Daoy (cell line): ENCODE results near the gene CWC27. TPM values are rescaled to one million over a fixed set of nuclear protein-coding genes. Genes with fewer than 3 reads are reported as not detected.

Source experiments
- DNase-seq: peaks from one replicate; pipeline ENCODE4 v3.0.0-alpha.2; 2015; ENCODE audit warnings: low read depth
- total RNA-seq: library from RNA; depleted of rRNA; stranded (reverse); fragments of >200 nt; shearing (Covaris generic); gene quantifications from 2 replicates; pipeline ENCODE4 v1.2.3, GENCODE V29; 2014

Gene CWC27
- total RNA-seq, 1 experiment from 2014 or later: 21.6 TPM

DNA sequence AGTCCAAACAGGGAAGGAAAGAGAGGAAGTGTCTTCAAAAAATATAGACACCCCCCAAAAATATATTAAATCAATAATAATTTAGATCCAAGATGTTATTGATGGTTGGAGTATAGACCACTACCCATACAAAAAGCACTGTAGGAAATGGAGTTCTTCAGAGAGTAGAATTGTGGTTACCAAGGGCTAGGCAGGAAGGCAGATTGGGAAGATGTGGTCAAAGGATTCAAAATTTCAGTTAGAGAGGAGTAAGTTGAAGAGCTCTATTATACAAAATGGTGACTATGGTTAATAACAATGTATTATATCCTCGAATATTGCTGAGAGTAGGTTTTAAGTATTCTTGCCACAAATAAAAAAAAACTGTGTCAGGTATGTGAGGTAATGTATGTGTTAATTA lies 149.4 kb downstream of the CWC27 start:
- no peak for DNase-seq

DNA sequence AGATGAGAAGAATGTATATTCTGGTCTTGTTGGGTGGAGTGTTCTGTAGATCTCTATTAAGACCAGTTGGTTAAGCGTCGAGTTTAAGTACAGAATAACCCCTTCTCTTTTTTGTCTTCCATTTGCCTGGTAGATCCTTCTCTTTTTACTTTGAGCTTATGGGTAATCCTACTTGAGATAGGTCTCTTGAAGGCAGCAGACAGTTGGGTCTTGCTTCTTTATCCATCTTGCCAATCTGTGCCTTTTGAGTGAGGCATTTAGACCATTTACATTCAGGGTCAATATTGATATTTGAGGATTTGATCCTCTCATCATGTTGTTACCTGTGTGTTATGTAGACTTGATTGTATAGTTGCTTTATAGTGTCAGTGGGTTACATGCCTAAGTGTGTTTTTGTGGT lies 152.7 kb downstream of the CWC27 start:
- DNase-seq: no peak

DNA sequence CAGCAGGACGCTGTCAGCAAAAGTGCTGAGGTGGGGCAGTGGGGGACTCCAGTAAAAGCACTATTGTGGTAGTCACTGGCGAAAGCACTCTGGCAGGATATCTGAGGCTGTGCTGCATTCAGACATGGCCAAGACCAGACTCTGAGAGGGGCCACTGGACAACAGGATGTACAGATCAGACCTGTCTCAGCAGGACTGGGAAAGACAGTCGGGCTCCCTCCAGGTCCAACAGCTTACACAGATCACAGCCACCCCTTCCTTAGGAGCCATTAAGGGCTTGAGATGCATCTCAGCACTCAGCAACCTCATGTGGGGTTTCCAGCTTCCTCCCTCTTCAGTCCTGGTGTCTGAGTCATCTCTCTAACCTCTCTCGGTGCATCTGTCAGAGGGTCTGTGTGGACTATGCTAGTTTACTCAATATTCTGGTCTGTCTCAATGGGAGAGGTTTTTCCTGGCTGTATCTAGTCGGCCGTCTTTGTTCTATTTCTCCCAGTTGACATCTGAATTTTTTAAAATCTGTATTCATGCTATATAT lies 154.5 kb downstream of the CWC27 start:
- peak; percentile 63 for DNase-seq

DNA sequence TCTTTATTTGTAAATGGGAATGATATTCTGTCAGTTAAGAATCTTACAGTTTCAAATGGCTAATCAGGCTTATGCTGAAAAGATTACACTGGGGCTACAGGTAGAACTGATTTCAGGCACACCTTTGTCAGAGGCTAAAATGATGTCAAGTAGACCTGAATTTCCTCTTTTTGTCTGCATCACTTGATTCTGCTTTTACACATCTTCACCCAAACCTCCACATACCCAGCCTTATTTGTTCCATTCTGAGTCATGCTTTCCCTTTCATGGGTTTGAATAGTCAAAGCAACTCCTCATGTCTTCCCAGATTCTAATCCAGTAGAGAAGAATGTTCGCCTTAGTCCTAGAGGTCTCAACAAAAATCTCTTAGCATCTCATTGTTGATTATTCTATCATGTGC lies 156.4 kb downstream of the CWC27 start:
- DNase-seq: no peak

- DNase-seq: no peak
Measured at GRCh38 chr5:64929833-64930232, 161.1 kb downstream of the CWC27 start.

- no peak for DNase-seq
Measured at GRCh38 chr5:64930672-64931318, 162.1 kb downstream of the CWC27 start.

GRCh38 chr5:64939422-64939771 lies 170.7 kb downstream of the CWC27 start:
- DNase-seq: peak; percentile 3

GRCh38 chr5:64939772-64940510 lies 171.2 kb downstream of the CWC27 start:
- peak; percentile 81 for DNase-seq

DNA sequence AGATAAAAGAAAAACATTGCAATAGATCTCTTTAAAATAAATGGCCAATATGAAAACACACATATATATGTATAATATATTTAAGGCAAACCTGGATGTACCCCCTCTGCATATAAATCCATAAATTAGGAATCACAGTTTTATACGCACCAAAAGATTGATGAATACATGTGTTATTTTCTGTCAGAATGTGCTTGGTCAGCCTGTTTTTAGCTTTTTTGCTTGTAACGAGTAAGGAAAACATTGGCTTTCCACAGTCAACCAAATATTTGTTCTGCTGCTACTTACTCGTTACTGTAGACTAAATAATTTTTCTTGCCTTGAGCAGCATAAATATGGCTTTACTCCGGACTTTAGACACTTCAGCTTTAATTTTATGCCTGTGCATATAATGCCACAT lies 173.7 kb downstream of the CWC27 start:
- DNase-seq: no peak

DNA sequence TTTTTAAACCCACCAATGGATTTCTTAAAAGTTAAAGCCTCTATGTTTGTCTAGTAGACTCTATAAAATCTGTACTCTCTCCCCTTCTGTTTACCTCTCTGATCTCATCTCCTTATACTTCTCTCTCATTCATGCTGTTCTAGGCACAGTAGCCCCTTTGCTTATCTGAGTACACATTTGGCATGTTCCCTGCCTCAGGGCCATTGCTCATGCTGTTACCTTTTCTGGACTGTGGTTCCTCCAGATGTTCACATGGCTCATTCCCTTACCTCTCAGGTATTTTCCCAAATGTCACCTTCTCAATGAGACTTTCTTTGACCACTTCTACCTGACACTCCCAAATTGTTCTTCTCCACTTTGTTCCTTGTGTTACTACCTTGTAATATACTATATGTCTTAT lies 176.1 kb downstream of the CWC27 start:
- DNase-seq: no peak

GRCh38 chr5:64947031-64947430 lies 178.3 kb downstream of the CWC27 start:
- DNase-seq: peak; percentile 44

- no peak for DNase-seq
Measured at GRCh38 chr5:64947801-64948200, 179.1 kb downstream of the CWC27 start.

- peak; percentile 2 for DNase-seq
Measured at GRCh38 chr5:64949331-64949730, 180.6 kb downstream of the CWC27 start.

GRCh38 chr5:64952951-64953673 lies 184.4 kb downstream of the CWC27 start:
- DNase-seq: no peak

GRCh38 chr5:64954518-64954917 lies 185.8 kb downstream of the CWC27 start:
- no peak for DNase-seq

DNA sequence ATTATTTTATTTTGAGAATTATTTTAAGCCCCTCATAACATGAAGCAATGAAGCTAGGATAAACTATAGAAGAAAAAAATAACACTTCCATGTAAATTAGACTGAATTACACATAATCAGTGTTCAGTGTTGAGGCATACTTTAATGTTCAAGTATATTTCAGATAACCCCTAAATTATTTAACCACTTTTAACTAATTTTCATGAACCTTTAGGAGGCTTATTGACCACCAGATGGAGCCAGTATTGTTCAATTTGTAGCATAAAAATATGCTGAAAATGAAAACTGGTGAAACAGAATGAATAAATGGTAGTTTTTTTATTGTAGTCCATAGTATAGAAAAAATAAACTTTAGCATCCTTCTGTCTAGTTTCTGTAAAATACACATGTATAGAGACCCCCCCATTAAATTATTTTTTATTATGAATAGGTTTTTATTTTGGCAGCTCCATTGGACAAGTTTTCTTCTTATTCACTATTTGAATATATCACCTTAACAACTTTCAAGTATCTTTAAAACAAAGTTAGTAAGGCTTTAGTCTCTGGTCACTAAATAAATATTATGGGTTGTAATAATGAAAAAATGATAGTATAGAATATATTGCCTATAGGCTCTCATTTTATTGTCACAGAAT lies 190.1 kb downstream of the CWC27 start:
- DNase-seq: peak; percentile 19

DNA sequence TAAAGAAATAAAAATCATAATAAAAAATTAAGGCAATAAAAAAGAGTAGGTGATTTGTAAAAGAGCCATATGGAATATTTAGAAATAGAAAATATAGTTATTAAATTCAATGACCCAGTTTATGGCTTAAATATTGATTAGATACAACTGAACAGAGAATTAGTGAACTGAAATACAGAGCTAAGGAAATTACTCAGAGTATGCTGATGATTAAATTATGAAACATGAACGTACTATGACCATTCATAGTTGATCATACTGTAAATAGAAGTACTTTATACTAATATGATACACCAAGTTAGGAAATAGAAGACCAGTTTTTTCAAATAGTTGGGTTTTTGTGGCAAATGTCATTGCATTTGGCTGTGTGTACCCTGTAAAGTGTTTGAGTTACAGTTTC lies 194.5 kb downstream of the CWC27 start:
- no peak for DNase-seq

- DNase-seq: no peak
Measured at GRCh38 chr5:64968591-64969110, 199.9 kb downstream of the CWC27 start.

DNA sequence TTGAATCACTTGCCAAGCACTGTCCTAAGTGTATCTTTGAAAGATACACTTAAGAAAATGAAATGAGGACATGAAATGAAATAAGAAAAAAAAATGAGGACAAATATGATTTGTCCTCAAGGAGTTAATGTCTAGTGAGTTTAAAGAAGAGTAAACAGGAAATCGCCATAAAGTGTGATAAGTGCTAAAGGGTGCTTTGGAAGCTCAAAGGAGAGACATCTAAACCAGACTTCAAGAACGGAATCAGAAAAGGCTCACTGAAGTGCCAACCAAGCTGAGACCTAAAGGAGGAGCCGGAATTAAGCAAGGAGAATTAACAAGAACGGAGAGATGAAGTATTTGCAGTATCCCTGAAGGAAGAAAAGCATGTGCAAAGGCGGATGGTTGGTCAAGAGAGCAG lies 200.8 kb downstream of the CWC27 start:
- DNase-seq: no peak

GRCh38 chr5:64971513-64971912 lies 202.8 kb downstream of the CWC27 start:
- DNase-seq: peak; percentile 6

DNA sequence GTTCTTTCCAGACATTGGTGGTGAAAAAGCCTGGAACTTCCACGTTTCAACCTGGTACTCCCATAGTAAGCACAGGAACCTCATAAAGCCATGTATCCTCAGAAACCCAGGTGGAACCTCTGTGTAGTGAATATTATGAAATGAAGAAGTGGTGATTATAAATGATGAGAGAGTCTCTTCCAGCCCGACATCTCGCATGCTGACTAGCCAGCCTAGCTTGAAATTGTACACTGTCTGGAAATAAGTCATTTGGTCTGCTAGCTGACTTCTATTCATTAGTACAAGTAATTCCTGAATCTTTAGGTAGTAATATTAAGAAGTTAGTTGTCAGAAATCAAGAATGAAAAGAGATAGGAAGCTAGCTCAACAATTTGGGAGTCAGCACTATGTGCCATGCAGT lies 203.3 kb downstream of the CWC27 start:
- DNase-seq: no peak

DNA sequence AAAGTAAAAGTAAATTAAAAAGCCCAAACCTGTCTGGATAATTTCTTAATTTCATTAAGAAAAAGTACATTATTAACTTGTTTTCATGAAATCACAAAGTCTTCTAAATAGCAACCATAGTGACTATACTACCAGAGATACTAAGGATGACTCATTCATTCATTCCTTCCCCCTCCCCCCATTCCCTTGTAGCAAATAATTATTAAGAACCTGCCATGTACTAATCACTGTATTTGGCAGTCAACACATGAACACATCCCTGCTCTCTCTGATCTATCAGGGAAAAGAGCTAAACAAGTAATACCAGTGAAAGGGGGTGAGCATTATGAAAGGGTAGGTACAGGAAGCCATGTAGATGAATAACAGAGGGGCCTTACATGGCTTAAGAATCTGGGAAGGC lies 203.9 kb downstream of the CWC27 start:
- DNase-seq: no peak
